Sigmoid colon (tissue), 4 donors: ENCODE measurements around the gene ZNF132.

Experiments used
- CTCF ChIP-seq, 4 experiments: fragments of 450-650 bp in 3 of 4; fragments of 200-600 bp in 1 of 4; IDR thresholded peaks; one replicate each; pipeline ENCODE4 v1.5.1; 2016 to 2019; ENCODE audit warnings: antibody characterized with exemption in 4 of 4, mild to moderate bottlenecking in 3 of 4, moderate library complexity in 2 of 4
- EP300 ChIP-seq, 4 donors: sonication (generic); formaldehyde crosslinking; IDR thresholded peaks; one replicate each; pipeline ENCODE4 v1.6.1; 2017; ENCODE audit warnings: antibody characterized with exemption in 4 of 4
- POLR2A ChIP-seq, 2 donors: fragments of 450-650 bp; IDR thresholded peaks; one replicate each; pipeline ENCODE4 v1.6.1; 2016; ENCODE audit warnings: antibody characterized with exemption in 2 of 2, mild to moderate bottlenecking in 2 of 2, moderate library complexity in 2 of 2
- POLR2AphosphoS5 ChIP-seq, 4 donors: sonication (generic); formaldehyde crosslinking; IDR thresholded peaks; one replicate each; pipeline ENCODE4 v1.6.1; 2017; ENCODE audit warnings: antibody characterized with exemption in 4 of 4

GRCh38 chr19:58477871-58478270, 37.9 kb upstream of the ZNF132 start:
- no peak for TF ChIP-seq EP300 (IDR thresholded peaks at IDR 0.05)
- no peak for TF ChIP-seq POLR2A (IDR thresholded peaks at IDR 0.05)
- TF ChIP-seq POLR2AphosphoS5 (IDR thresholded peaks at IDR 0.05): no peak
- no peak for TF ChIP-seq CTCF (IDR thresholded peaks at IDR 0.05)
